ENCODE measurements around the gene HDAC6.

DNA sequence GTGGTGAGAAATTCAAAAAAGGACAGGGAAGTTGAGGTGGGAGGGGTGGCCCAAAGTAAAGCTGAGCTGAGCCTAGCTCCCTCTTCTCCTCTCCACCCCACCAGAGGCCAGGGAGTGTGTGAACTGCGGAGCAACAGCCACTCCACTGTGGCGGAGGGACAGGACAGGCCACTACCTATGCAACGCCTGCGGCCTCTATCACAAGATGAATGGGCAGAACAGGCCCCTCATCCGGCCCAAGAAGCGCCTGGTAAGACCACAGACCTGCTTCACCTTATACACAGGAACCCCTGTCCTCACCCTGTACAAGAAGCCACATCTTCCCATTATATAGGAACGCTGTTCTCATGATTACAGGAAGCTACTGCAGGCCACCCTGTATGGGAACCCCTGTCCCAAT is 9.6 kb upstream of the HDAC6 start:
- no peak for TF ChIP-seq SMC3 (conservative IDR thresholded peaks at IDR 0.05; ENCODE audit: poor library complexity)
- TF ChIP-seq, protein P1, sequence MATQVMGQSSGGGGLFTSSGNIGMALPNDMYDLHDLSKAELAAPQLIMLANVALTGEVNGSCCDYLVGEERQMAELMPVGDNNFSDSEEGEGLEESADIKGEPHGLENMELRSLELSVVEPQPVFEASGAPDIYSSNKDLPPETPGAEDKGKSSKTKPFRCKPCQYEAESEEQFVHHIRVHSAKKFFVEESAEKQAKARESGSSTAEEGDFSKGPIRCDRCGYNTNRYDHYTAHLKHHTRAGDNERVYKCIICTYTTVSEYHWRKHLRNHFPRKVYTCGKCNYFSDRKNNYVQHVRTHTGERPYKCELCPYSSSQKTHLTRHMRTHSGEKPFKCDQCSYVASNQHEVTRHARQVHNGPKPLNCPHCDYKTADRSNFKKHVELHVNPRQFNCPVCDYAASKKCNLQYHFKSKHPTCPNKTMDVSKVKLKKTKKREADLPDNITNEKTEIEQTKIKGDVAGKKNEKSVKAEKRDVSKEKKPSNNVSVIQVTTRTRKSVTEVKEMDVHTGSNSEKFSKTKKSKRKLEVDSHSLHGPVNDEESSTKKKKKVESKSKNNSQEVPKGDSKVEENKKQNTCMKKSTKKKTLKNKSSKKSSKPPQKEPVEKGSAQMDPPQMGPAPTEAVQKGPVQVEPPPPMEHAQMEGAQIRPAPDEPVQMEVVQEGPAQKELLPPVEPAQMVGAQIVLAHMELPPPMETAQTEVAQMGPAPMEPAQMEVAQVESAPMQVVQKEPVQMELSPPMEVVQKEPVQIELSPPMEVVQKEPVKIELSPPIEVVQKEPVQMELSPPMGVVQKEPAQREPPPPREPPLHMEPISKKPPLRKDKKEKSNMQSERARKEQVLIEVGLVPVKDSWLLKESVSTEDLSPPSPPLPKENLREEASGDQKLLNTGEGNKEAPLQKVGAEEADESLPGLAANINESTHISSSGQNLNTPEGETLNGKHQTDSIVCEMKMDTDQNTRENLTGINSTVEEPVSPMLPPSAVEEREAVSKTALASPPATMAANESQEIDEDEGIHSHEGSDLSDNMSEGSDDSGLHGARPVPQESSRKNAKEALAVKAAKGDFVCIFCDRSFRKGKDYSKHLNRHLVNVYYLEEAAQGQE (IDR thresholded peaks at IDR 0.05; ENCODE audit: borderline replicate concordance): no peak

Measured in neural cell (in vitro differentiated cells).